ENCODE measurements around the gene CMTM3. TPM values are rescaled to one million over a fixed set of nuclear protein-coding genes. Genes with fewer than 3 reads are reported as not detected.
"Not testable (repeated sequence)": the region's sequence is repeated elsewhere in the genome, so short reads cannot be mapped to it uniquely, and the experiment has no call there.

CMTM3 gene
- total RNA-seq, 1 experiment from 2014 or later, result 12.8 TPM

DNA sequence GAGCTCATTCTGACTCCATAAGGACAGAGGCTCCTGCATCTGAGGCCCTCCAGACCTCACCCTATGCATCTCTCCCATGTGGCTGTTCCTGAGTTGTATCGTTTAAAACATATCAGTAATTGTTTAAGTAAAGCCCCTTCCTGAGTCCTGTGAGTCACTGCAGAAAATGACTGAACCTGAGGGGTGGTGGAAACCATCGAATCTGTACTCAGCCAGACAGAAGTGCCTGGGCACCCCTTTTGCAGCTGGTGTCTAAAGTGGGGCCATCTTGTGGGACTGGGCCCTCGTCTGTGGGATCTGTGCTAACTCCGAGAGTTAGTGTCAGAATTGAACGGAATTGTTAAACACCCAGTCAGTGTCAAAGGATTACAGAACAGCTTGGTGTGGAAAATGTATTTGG, 25.4 kb downstream of the CMTM3 start:
- no peaks in the 10 kb centered on the region for H3K9me2 ChIP-seq (ENCODE audit: insufficient read depth)
- no peaks in the 10 kb centered on the region for H4K20me1 ChIP-seq (ENCODE audit: insufficient read depth)
- no peaks in the 10 kb centered on the region for H3K4me1 ChIP-seq (ENCODE audit: control insufficient read depth in 1 of 2, insufficient read depth in 2 of 2, low read length in 2 of 2)
- DNase-seq (ENCODE audit: low read depth, low spot score) (no peak), ATAC-seq (no peak)
- no TSS peak for BruUV-seq (replicated peaks)
- no peak overlapping the region for H2AFZ ChIP-seq (ENCODE audit: low read depth, low read length, poor library complexity, severe bottlenecking)
- no peaks in the 10 kb centered on the region for H3K9me3 ChIP-seq (ENCODE audit: control insufficient read depth in 1 of 2, insufficient read depth in 1 of 2, low read depth in 1 of 2, low read length in 2 of 2)
- CTCF ChIA-PET, result interaction anchor here (1.0 kb wide), 1 partner anchor 201 kb away, joined by 3 read pairs; the partner anchor contains the start of gene NAE1
- TF ChIP-seq CEBPB (IDR thresholded peaks at IDR 0.05; ENCODE audit: low read depth), result no peak
- TF ChIP-seq, protein P1, sequence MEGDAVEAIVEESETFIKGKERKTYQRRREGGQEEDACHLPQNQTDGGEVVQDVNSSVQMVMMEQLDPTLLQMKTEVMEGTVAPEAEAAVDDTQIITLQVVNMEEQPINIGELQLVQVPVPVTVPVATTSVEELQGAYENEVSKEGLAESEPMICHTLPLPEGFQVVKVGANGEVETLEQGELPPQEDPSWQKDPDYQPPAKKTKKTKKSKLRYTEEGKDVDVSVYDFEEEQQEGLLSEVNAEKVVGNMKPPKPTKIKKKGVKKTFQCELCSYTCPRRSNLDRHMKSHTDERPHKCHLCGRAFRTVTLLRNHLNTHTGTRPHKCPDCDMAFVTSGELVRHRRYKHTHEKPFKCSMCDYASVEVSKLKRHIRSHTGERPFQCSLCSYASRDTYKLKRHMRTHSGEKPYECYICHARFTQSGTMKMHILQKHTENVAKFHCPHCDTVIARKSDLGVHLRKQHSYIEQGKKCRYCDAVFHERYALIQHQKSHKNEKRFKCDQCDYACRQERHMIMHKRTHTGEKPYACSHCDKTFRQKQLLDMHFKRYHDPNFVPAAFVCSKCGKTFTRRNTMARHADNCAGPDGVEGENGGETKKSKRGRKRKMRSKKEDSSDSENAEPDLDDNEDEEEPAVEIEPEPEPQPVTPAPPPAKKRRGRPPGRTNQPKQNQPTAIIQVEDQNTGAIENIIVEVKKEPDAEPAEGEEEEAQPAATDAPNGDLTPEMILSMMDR (IDR thresholded peaks at IDR 0.05 in 2 of 3, conservative IDR thresholded peaks at IDR 0.05 in 1 of 3; ENCODE audit: borderline replicate concordance in 1 of 3, insufficient read depth in 1 of 3, low read depth in 2 of 3, low read length in 2 of 3), result no peak
- TF ChIP-seq CBX3 (IDR thresholded peaks at IDR 0.05; ENCODE audit: low read depth), result no peak
- TF ChIP-seq EZH2 (IDR thresholded peaks at IDR 0.05), result no peak
- TF ChIP-seq, protein P2, sequence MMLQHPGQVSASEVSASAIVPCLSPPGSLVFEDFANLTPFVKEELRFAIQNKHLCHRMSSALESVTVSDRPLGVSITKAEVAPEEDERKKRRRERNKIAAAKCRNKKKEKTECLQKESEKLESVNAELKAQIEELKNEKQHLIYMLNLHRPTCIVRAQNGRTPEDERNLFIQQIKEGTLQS (IDR thresholded peaks at IDR 0.05), result no peak
- TF ChIP-seq EGR1 (IDR thresholded peaks at IDR 0.05; ENCODE audit: low read depth), result no peak
- no peak for TF ChIP-seq SRF (IDR thresholded peaks at IDR 0.05; ENCODE audit: low read depth)
- no peak for TF ChIP-seq SP1 (IDR thresholded peaks at IDR 0.05; ENCODE audit: low read depth)
- TF ChIP-seq YY1 (IDR thresholded peaks at IDR 0.05; ENCODE audit: extremely low read depth, insufficient replicate concordance, low read depth, low read length), result no peak
- intact Hi-C loops (cut with micrococcal nuclease), result no loop called here
- H3K4me2 ChIP-seq (ENCODE audit: low read length), result no peak overlapping the region
- no peak overlapping the region for H3K27ac ChIP-seq (ENCODE audit: low read depth, low read length)
- H3K79me2 ChIP-seq (ENCODE audit: insufficient read depth, low read length), result no peaks in the 10 kb centered on the region
- no peaks in the 10 kb centered on the region for H3K36me3 ChIP-seq (ENCODE audit: control insufficient read depth in 1 of 2, insufficient read depth in 2 of 2, low read length in 2 of 2)
- RAD21 ChIA-PET (ENCODE audit: low non-redundant PET in 1 of 2, low total read pairs in 2 of 2, uncharacterized antibody in 2 of 2, unreplicated experiment in 2 of 2), result no interaction called here
- H3K27me3 ChIP-seq (ENCODE audit: insufficient read depth, low read length), result no peaks in the 10 kb centered on the region
- no peak overlapping the region for H3K9ac ChIP-seq (ENCODE audit: low read length)
- POLR2A ChIA-PET, result no interaction called here
- no peak overlapping the region for H3K4me3 ChIP-seq (replicated peaks in 1 of 2; ENCODE audit: low read depth in 1 of 2, low read length in 2 of 2)

DNA sequence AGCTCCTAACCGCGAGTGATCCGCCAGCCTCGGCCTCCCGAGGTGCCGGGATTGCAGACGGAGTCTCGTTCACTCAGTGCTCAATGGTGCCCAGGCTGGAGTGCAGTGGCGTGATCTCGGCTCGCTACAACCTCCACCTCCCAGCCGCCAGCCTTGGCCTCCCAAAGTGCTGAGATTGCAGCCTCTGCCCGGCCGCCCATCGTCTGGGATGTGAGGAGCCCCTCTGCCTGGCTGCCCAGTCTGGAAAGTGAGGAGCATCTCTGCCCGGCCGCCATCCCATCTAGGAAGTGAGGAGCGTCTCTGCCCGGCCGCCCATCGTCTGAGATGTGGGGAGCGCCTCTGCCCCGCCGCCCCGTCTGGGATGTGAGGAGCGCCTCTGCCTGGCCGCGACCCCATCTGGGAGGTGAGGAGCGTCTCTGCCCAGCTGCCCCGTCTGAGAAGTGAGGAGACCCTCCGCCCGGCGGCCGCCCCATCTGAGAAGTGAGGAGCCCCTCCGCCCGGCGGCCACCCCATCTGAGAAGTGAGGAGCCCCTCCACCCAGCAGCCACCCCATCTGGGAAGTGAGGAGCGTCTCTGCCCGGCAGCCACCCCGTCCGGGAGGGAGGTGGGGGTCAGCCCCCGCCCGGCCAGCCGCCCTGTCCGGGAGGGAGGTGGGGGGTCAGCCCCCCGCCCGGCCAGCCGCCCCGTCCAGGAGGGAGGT, 26.2 kb downstream of the CMTM3 start:
- DNase-seq (ENCODE audit: low read depth, low spot score); H3K4me1 ChIP-seq (ENCODE audit: control insufficient read depth in 1 of 2, insufficient read depth in 2 of 2, low read length in 2 of 2); POLR2A ChIA-PET; RAD21 ChIA-PET (ENCODE audit: low non-redundant PET in 1 of 2, low total read pairs in 2 of 2, uncharacterized antibody in 2 of 2, unreplicated experiment in 2 of 2); H3K27me3 ChIP-seq (ENCODE audit: insufficient read depth, low read length); H3K4me3 ChIP-seq (replicated peaks in 1 of 2; ENCODE audit: low read depth in 1 of 2, low read length in 2 of 2); H3K4me2 ChIP-seq (ENCODE audit: low read length); H3K9ac ChIP-seq (ENCODE audit: low read length); H4K20me1 ChIP-seq (ENCODE audit: insufficient read depth); H2AFZ ChIP-seq (ENCODE audit: low read depth, low read length, poor library complexity, severe bottlenecking); H3K36me3 ChIP-seq (ENCODE audit: control insufficient read depth in 1 of 2, insufficient read depth in 2 of 2, low read length in 2 of 2); intact Hi-C loops (cut with micrococcal nuclease); H3K9me3 ChIP-seq (ENCODE audit: control insufficient read depth in 1 of 2, insufficient read depth in 1 of 2, low read depth in 1 of 2, low read length in 2 of 2); H3K79me2 ChIP-seq (ENCODE audit: insufficient read depth, low read length); H3K9me2 ChIP-seq (ENCODE audit: insufficient read depth); H3K27ac ChIP-seq (ENCODE audit: low read depth, low read length); ATAC-seq; CTCF ChIA-PET; BruUV-seq (replicated peaks): not testable (repeated sequence)

DNA sequence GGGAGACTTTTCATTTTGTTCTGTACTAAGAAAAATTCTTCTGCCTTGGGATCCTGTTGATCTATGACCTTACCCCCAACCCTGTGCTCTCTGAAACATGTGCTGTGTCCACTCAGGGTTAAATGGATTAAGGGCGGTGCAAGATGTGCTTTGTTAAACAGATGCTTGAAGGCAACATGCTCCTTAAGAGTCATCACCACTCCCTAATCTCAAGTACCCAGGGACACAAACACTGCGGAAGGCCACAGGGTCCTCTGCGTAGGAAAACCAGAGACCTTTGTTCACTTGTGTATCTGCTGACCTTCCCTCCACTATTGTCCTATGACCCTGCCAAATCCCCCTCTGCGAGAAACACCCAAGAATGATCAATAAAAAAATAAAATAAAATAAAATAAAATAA, 27.1 kb downstream of the CMTM3 start:
- ATAC-seq; RAD21 ChIA-PET (ENCODE audit: low non-redundant PET in 1 of 2, low total read pairs in 2 of 2, uncharacterized antibody in 2 of 2, unreplicated experiment in 2 of 2); H3K79me2 ChIP-seq (ENCODE audit: insufficient read depth, low read length); H3K4me2 ChIP-seq (ENCODE audit: low read length); H3K4me3 ChIP-seq (replicated peaks in 1 of 2; ENCODE audit: low read depth in 1 of 2, low read length in 2 of 2); intact Hi-C loops (cut with micrococcal nuclease); DNase-seq (ENCODE audit: low read depth, low spot score); H3K4me1 ChIP-seq (ENCODE audit: control insufficient read depth in 1 of 2, insufficient read depth in 2 of 2, low read length in 2 of 2); CTCF ChIA-PET; H2AFZ ChIP-seq (ENCODE audit: low read depth, low read length, poor library complexity, severe bottlenecking); POLR2A ChIA-PET; H3K36me3 ChIP-seq (ENCODE audit: control insufficient read depth in 1 of 2, insufficient read depth in 2 of 2, low read length in 2 of 2); H3K9me3 ChIP-seq (ENCODE audit: control insufficient read depth in 1 of 2, insufficient read depth in 1 of 2, low read depth in 1 of 2, low read length in 2 of 2); H3K9ac ChIP-seq (ENCODE audit: low read length); H3K27me3 ChIP-seq (ENCODE audit: insufficient read depth, low read length); BruUV-seq (replicated peaks); H3K27ac ChIP-seq (ENCODE audit: low read depth, low read length); H4K20me1 ChIP-seq (ENCODE audit: insufficient read depth); H3K9me2 ChIP-seq (ENCODE audit: insufficient read depth): not testable (repeated sequence)

Data from HCT116 (cell line).